GM19395 (cell line): Measurements from ENCODE around the gene KCNN2.

Experiments used
- ATAC-seq: cut with Tn5 transposase; IDR thresholded peaks from one replicate; pipeline ENCODE4 v1.9.1; 2021; ENCODE audit warnings: mild to moderate bottlenecking, moderate library complexity; ENCODE audit not compliant: unreplicated experiment

The KCNN2 gene

GRCh38 chr5:114361724-114362196, at the start of gene KCNN2:
Gene KCNN2 (plus strand): TSS chr5:114362070. CDS start chr5:114362140, 70 bp downstream.
- ATAC-seq = peak; percentile 68

GRCh38 chr5:114312658-114313057, 49.2 kb upstream of the KCNN2 start:
- ATAC-seq = no peak

GRCh38 chr5:114314061-114314460, 47.8 kb upstream of the KCNN2 start:
- ATAC-seq = no peak

- ATAC-seq = no peak
These were observed 45.7 kb upstream of the KCNN2 start for GRCh38 chr5:114316167-114316566.

- ATAC-seq = no peak
These were observed 44.1 kb upstream of the KCNN2 start for GRCh38 chr5:114317751-114318150.

GRCh38 chr5:114319236-114319635, 42.6 kb upstream of the KCNN2 start:
- ATAC-seq = no peak

GRCh38 chr5:114319821-114320220, 42.0 kb upstream of the KCNN2 start:
- no peak for ATAC-seq

GRCh38 chr5:114324282-114324681, 37.6 kb upstream of the KCNN2 start:
- ATAC-seq = no peak

- ATAC-seq = no peak
These were observed 36.3 kb upstream of the KCNN2 start for GRCh38 chr5:114325541-114325940.

- no peak for ATAC-seq
These were observed 34.4 kb upstream of the KCNN2 start for GRCh38 chr5:114327474-114327873.

GRCh38 chr5:114327987-114328386, 33.9 kb upstream of the KCNN2 start:
- no peak for ATAC-seq

- no peak for ATAC-seq
These were observed 30.8 kb upstream of the KCNN2 start for GRCh38 chr5:114330916-114331531.

- no peak for ATAC-seq
These were observed 29.4 kb upstream of the KCNN2 start for GRCh38 chr5:114332493-114332892.

- ATAC-seq = no peak
These were observed 28.9 kb upstream of the KCNN2 start for GRCh38 chr5:114332925-114333324.

- ATAC-seq = no peak
These were observed 26.5 kb upstream of the KCNN2 start for GRCh38 chr5:114335391-114335790.

- no peak for ATAC-seq
These were observed 22.8 kb upstream of the KCNN2 start for GRCh38 chr5:114339108-114339507.

GRCh38 chr5:114346181-114346580, 15.7 kb upstream of the KCNN2 start:
- ATAC-seq = no peak

GRCh38 chr5:114355086-114355830, 6.6 kb upstream of the KCNN2 start:
- ATAC-seq = no peak

GRCh38 chr5:114358329-114358728, 3.5 kb upstream of the KCNN2 start:
- no peak for ATAC-seq

- no peak for ATAC-seq
These were observed 1.5 kb upstream of the KCNN2 start for GRCh38 chr5:114360357-114360756.

- peak; percentile 29 for ATAC-seq
These were observed 800 bp upstream of the KCNN2 start for GRCh38 chr5:114360816-114361723.
